ENCODE results near the gene CDKN2AIPNL.
"Not testable (repeated sequence)": the region's sequence is repeated elsewhere in the genome, so short reads cannot be mapped to it uniquely, and the experiment has no call there.

Gene CDKN2AIPNL

GRCh38 chr5:134380346-134380745 is 31.3 kb downstream of the CDKN2AIPNL start:
- no peak for DNase-seq
- Histone ChIP-seq H3K27ac (no peak overlapping the region), H3K36me3 (peaks cover 84% of the 10 kb centered on the region), H3K27me3 (ENCODE audit: insufficient read depth, low read depth, severe bottlenecking) (no peaks in the 10 kb centered on the region), H3K4me3 (ENCODE audit: low read depth, low read length) (no peak overlapping the region), H3K9me3 (ENCODE audit: severe bottlenecking) (no peaks in the 10 kb centered on the region)
- no peak for TF ChIP-seq CTCF (IDR thresholded peaks at IDR 0.05; ENCODE audit: low read depth, low read length)

- Histone ChIP-seq H3K27ac (no peak overlapping the region), H3K36me3 (peaks cover 54% of the 10 kb centered on the region), H3K9me3 (ENCODE audit: severe bottlenecking) (no peaks in the 10 kb centered on the region), H3K4me3 (ENCODE audit: low read depth, low read length) (no peak overlapping the region), H3K27me3 (ENCODE audit: insufficient read depth, low read depth, severe bottlenecking) (no peaks in the 10 kb centered on the region)
- TF ChIP-seq CTCF (IDR thresholded peaks at IDR 0.05; ENCODE audit: low read depth, low read length), result no peak
- no peak for DNase-seq
Measured at GRCh38 chr5:134374232-134374631, 37.4 kb downstream of the CDKN2AIPNL start.

GRCh38 chr5:134373633-134374032 is 38.0 kb downstream of the CDKN2AIPNL start:
- not testable (repeated sequence) for DNase-seq; H3K9me3 ChIP-seq (ENCODE audit: severe bottlenecking); H3K4me3 ChIP-seq (ENCODE audit: low read depth, low read length); H3K27ac ChIP-seq; H3K27me3 ChIP-seq (ENCODE audit: insufficient read depth, low read depth, severe bottlenecking)
- peaks cover 49% of the 10 kb centered on the region for H3K36me3 ChIP-seq

GRCh38 chr5:134371834-134372340 is 39.8 kb downstream of the CDKN2AIPNL start:
- Histone ChIP-seq H3K4me3 (ENCODE audit: low read depth, low read length) (peak overlapping the region; percentile 92), H3K36me3 (peaks cover 38% of the 10 kb centered on the region), H3K9me3 (ENCODE audit: severe bottlenecking) (peaks cover 2% of the 10 kb centered on the region), H3K27ac (peak overlapping the region; percentile 100), H3K27me3 (ENCODE audit: insufficient read depth, low read depth, severe bottlenecking) (no peaks in the 10 kb centered on the region)
- 0 out of 2 replicates have a peak, but pooled peaks have one; percentile 7 for TF ChIP-seq CTCF (IDR thresholded peaks at IDR 0.05; ENCODE audit: low read depth, low read length)
- peak; percentile 67 for DNase-seq

GRCh38 chr5:134370871-134371833 is 40.5 kb downstream of the CDKN2AIPNL start, which contains the start of gene UBE2B:
Gene UBE2B (plus strand): TSS chr5:134371569. CDS start chr5:134371596, 27 bp downstream.
- H3K4me3 ChIP-seq (ENCODE audit: low read depth, low read length), result peak within 1 kb of the TSS; percentile 92
- H3K9me3 ChIP-seq (ENCODE audit: severe bottlenecking), result peaks cover 2% of the 10 kb centered on the region

More at GRCh38 chr5:134370871-134371833, 40.5 kb downstream of the CDKN2AIPNL start, which contains the start of gene UBE2B:
- Histone ChIP-seq H3K27me3 (ENCODE audit: insufficient read depth, low read depth, severe bottlenecking) (no peaks in the 10 kb centered on the region), H3K27ac (peak within 1 kb of the TSS; percentile 100), H3K36me3 (peaks cover 32% of the 10 kb centered on the region)
- no peak for TF ChIP-seq CTCF (IDR thresholded peaks at IDR 0.05; ENCODE audit: low read depth, low read length)
- DNase-seq, result peak; percentile 97

Data from WERI-Rb-1 (cell line).